Stimulated activated CD8-positive, alpha-beta memory T cell treated with anti-CD3 and anti-CD28 coated beads, Interleukin-4, amount 100 ng/mL, for 4 hours (primary cell): ENCODE data around the gene FRAT2.
A peak's percentile ranks its signal among the peaks of the same experiment; 100 is the strongest.

Experiments used
- DNase-seq, 2 donors: peaks; one replicate each; pipeline ENCODE4 v3.0.0-alpha.2; 2020; ENCODE audit warnings: low read depth in 2 of 2, low spot score in 1 of 2

FRAT2 gene, protein sequence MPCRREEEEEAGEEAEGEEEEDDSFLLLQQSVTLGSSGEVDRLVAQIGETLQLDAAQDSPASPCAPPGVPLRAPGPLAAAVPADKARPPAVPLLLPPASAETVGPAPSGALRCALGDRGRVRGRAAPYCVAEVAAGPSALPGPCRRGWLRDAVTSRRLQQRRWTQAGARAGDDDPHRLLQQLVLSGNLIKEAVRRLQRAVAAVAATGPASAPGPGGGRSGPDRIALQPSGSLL

GRCh38 chr10:97334370-97335175 lies at the start of gene FRAT2:
Gene FRAT2, minus strand, starts transcription at chr10:97334729. Its CDS starts 157 bp downstream, at chr10:97334572.
- DNase-seq: peak; percentile 67 to 76

GRCh38 chr10:97384156-97384555 lies 49.6 kb upstream of the FRAT2 start:
- DNase-seq: no peak

DNA sequence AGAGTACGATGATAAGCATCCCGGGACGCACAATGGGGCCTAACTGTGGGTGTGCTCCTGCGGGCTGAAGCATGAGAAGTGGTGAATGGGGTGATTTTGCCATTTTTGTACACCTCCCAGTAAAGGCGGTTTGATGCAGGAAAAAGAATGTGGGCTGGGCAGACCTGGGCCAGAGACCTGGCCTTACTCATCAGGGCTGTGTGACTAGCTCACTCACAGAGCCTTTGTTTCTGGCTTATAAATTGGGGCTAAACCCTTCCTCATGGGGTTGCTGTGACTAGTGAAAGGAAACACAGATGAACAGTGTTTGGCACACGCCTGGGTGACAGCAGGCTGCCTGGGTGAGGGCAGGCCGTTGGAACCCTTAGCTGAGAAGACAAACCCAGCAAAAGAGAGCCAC lies 48.6 kb upstream of the FRAT2 start:
- no peak for DNase-seq

DNA sequence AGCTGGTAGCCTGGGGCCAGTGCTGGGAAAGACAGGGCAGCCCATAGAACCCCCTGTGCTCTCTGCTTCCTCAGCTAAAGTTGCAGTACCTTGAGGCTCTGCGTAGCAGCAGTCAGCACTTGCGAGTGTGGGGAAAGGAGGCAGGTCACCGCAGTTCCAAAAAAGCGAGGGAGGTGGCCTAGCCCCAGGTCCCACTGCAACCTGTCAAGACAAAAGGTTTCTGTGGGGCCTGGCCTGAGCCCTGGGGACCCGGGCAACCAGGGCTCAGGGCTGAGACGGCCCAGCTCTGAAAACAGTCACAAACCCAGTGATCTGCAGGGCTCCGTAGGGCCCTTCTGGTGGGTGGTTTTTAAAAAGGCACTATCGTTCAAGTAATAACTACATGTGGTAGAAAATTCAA lies 47.1 kb upstream of the FRAT2 start:
- no peak for DNase-seq

GRCh38 chr10:97380516-97380915 lies 46.0 kb upstream of the FRAT2 start:
- no peak for DNase-seq

- no peak for DNase-seq
These were observed 44.7 kb upstream of the FRAT2 start for GRCh38 chr10:97378933-97379921.

DNA sequence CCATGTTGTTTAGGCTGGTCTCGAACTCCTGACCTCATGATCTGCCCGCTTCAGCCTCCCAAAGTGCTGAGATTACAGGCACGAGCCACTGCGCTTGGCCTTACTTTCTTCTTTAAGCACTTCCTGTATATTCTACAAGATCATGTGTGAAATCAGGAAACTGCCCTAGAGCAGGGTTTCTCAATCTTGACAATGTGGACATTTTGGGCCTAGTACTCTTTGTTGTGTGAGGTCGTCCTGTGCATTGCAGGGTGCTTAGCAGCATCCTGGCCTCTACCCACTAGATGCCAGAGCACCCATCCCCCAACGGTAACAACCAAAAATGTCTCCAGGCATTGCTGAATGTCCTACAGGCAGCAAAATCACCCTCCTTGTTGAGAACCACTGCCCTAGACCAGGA lies 41.9 kb upstream of the FRAT2 start:
- no peak for DNase-seq

DNA sequence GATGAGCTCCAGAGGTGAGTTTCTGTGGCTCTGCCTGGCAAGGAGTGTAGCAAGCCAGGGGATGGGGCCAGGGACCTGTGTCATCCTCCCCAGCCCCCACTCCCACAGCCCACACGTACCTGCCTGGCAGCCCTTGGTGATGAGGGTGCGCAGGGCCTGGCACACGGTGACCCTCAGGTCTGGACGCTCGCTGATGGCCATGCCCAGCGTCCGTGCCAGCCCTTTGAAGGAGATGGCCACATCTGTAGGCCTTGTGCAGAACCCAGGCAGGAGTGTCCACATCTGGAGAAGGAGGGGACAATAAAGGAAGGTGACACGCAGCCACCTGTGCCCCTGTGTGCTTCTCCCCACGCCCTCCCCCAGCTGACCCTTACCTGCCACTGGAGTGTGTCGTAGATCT lies 38.9 kb upstream of the FRAT2 start:
- DNase-seq: no peak

GRCh38 chr10:97372233-97372875 lies 37.8 kb upstream of the FRAT2 start:
- DNase-seq: no peak

GRCh38 chr10:97371696-97372095 lies 37.2 kb upstream of the FRAT2 start:
- DNase-seq: no peak

- no peak for DNase-seq
These were observed 32.7 kb upstream of the FRAT2 start for GRCh38 chr10:97367126-97367649.

GRCh38 chr10:97366572-97366971 lies 32.0 kb upstream of the FRAT2 start:
- no peak for DNase-seq

DNA sequence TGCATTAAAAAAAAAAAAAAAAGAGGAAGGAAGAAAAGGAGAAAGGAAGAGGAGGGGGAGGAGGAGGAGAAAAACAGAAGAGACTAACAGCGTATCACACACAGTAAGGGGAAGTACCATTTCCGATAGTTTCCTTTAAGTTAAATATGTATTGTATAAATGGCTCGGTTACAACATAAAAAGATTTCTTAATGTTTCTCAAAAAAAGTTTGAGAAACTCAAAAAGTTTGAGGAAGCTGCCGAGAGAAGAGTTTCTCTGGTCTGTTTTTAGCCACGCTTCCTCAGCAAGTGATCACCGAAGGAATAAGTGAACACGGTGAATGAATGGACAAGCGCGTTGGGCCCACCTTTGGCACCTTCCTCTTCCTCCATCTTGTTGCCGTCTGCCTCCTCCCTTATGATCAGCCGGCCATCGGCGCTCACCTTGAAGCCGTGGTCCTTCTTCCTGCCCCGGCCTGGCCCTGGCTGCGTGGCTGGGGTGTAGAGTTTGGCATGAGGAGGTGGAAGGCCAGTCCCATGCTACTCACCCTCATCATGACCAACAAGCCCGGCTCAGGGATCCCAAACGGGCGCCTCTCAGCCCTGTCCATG lies 31.3 kb upstream of the FRAT2 start:
- DNase-seq: no peak

DNA sequence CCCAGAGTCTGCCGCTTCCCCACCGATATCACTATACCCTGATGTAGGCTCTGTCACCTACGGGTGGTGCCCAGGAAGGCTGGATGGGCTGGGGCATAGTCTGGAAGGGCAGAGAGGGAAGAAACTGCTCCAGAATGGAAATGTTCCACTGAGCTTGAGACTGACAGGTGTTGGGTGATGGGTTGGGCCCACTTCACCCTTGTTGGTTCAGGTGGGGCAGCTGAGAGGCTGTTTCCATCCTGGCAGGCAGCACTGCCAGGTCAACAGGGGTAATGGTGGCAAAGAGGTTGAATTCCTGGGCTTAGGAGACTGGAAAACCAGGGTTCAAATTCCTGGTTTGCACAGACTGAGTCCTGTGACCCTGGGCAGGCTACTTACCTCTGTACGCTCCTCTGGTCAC lies 28.5 kb upstream of the FRAT2 start:
- no peak for DNase-seq

GRCh38 chr10:97362310-97363033 lies 27.9 kb upstream of the FRAT2 start:
- no peak for DNase-seq

GRCh38 chr10:97361537-97361901 lies 27.0 kb upstream of the FRAT2 start:
- DNase-seq: no peak

GRCh38 chr10:97360705-97361536 lies 26.4 kb upstream of the FRAT2 start:
- no peak for DNase-seq

DNA sequence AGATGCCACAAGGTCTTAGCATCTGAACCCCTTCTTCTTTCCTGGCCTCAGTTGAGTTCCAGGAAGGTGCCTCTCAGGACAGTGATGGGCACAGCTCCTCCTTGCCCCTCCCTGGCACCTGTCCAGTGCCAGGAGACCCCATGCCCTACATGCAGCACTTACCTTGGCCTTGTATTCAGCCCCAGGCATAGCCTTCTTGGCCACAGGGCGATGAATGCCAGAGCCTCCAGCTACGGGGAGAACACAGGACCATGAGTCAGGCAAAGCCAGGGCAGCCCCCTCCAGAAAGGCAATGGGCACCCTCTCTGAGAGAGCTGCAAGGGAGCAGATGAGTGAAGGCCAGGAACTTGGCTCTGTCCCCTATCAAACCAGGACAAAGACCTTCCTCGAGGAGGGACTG lies 24.3 kb upstream of the FRAT2 start:
- no peak for DNase-seq

DNA sequence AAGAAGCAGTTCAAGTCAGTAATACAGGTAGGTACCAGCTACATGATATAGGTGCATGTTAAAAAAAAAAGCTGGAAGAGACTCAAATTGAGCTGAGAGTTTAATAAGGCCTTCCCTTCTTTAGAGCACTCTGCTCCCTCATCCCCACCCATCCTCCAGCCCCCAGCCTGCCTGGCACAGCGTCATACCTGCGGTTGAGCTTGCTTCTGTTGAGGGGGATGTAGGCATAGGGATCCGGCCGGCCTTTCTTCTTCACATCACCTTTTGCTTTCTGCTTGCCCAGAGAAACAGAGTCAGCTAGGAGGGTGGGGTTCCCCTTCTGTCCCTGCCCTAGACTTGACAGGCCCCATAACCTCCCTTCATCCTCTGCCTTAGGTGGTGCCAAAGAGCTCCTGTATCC lies 23.8 kb upstream of the FRAT2 start:
- DNase-seq: no peak
